HL-60/S4 (cell line): ENCODE measurements around the gene OR1L4.

Experiments
- in situ Hi-C: fragments of 300-500 bp; cut with MboI; formaldehyde crosslinking; loops from 2 replicates; pipeline ENCODE4 v1.14.3; 2022; ENCODE audit warnings: low sequenced_read_pairs

Gene OR1L4

GRCh38 chr9:122723690-122724089 lies at the start of gene OR1L4:
OR1L4 (plus strand) TSS chr9:122723990; CDS start chr9:122723990, 0 bp downstream.
- in situ Hi-C loops = no loop called here

- in situ Hi-C loops = no loop called here
These were observed 38.9 kb upstream of the OR1L4 start for GRCh38 chr9:122684851-122685250.

- in situ Hi-C loops = no loop called here
These were observed 28.1 kb upstream of the OR1L4 start for GRCh38 chr9:122695696-122696095.

GRCh38 chr9:122718038-122718437 lies 5.8 kb upstream of the OR1L4 start:
- in situ Hi-C loops = no loop called here

- in situ Hi-C loops = no loop called here
These were observed 4.6 kb upstream of the OR1L4 start for GRCh38 chr9:122719218-122719617.

GRCh38 chr9:122742003-122742402 lies 18.2 kb downstream of the OR1L4 start, which contains the start of gene OR1L6:
OR1L6 (plus strand) TSS chr9:122742303; CDS start chr9:122749848, 7,545 bp downstream.
- in situ Hi-C loops = no loop called here

- in situ Hi-C loops = no loop called here
These were observed 31.0 kb downstream of the OR1L4 start for GRCh38 chr9:122754825-122755224.

GRCh38 chr9:122767817-122768216 lies 44.0 kb downstream of the OR1L4 start:
- in situ Hi-C loops = no loop called here
